Measurements from ENCODE around the gene BNIP2. TPM values are rescaled to one million over a fixed set of nuclear protein-coding genes. Genes with fewer than 3 reads are reported as not detected.

Gene BNIP2
- total RNA-seq = 122 and 152 TPM in 2 replicates

GRCh38 chr15:59688782-59689625 lies at the start of gene BNIP2:
Gene BNIP2, minus strand, starts transcription at chr15:59689320. Its CDS starts 6,863 bp downstream, at chr15:59682457.

GRCh38 chr15:59656897-59657634 lies 32.1 kb downstream of the BNIP2 start, which contains the start of gene GTF2A2:
Gene GTF2A2, minus strand, starts transcription at chr15:59657515. Its CDS starts 5,238 bp downstream, at chr15:59652277.

GRCh38 chr15:59611276-59612260 lies 77.6 kb downstream of the BNIP2 start, which contains the start of gene GCNT3:
Gene GCNT3, plus strand, starts transcription at chr15:59611783. Its CDS starts 6,456 bp downstream, at chr15:59618239.

Other genes with a start within 250 kb of the BNIP2 start
- gene GCNT3, start 77.5 kb downstream of the BNIP2 start, total RNA-seq = 0.33 and 1.7 TPM in 2 replicates
- gene GTF2A2, start 31.8 kb downstream of the BNIP2 start, total RNA-seq = 23.7 and 39.4 TPM in 2 replicates